RWPE2 (cell line): ENCODE measurements around the gene NSUN7.

ENCODE experiments used
- ATAC-seq: fragments of 200-7000 bp; cut with Tn5 transposase; 3 replicates; pipeline ENCODE4 v1.9.1; 2021; ENCODE audit warnings: low read depth
- DNase-seq: peaks from one replicate; pipeline ENCODE4 v3.0.0-alpha.2; 2020; ENCODE audit warnings: low spot score
- H3K27ac ChIP-seq: fragments of 450-650 bp; 2 replicates; pipeline ENCODE4 v1.5.1; 2017; ENCODE audit warnings: mild to moderate bottlenecking; ENCODE audit not compliant: poor library complexity, severe bottlenecking
- H3K27me3 ChIP-seq: fragments of 250-450 bp; sonication (Bioruptor Pico); 2 replicates; pipeline ENCODE4 v1.5.1; 2021; ENCODE audit warnings: mild to moderate bottlenecking, moderate library complexity; ENCODE audit not compliant: insufficient read depth, poor library complexity, severe bottlenecking
- H3K36me3 ChIP-seq: fragments of 250-450 bp; sonication (Bioruptor Pico); 2 replicates; pipeline ENCODE4 v1.5.1; 2020; ENCODE audit warnings: low read depth, mild to moderate bottlenecking, moderate library complexity
- H3K4me1 ChIP-seq: fragments of 250-450 bp; sonication (Bioruptor Pico); 2 replicates; pipeline ENCODE4 v1.5.1; 2021; ENCODE audit warnings: mild to moderate bottlenecking, moderate library complexity; ENCODE audit not compliant: insufficient read depth, poor library complexity, severe bottlenecking
- H3K4me3 ChIP-seq: fragments of 250-450 bp; sonication (Bioruptor Pico); 2 replicates; pipeline ENCODE4 v1.5.1; 2021; ENCODE audit warnings: mild to moderate bottlenecking, moderate library complexity; ENCODE audit not compliant: severe bottlenecking
- H3K9me3 ChIP-seq: fragments of 250-450 bp; sonication (Bioruptor Pico); 2 replicates; pipeline ENCODE4 v1.5.1; 2021; ENCODE audit warnings: mild to moderate bottlenecking, moderate library complexity; ENCODE audit not compliant: severe bottlenecking
- TF ChIP-seq, protein P1 (sequence below): fragments of 450-650 bp; IDR thresholded peaks from one replicate; pipeline ENCODE4 v1.5.1; 2017; ENCODE audit warnings: mild to moderate bottlenecking, moderate library complexity; ENCODE audit not compliant: poor library complexity, severe bottlenecking

Gene NSUN7

DNA sequence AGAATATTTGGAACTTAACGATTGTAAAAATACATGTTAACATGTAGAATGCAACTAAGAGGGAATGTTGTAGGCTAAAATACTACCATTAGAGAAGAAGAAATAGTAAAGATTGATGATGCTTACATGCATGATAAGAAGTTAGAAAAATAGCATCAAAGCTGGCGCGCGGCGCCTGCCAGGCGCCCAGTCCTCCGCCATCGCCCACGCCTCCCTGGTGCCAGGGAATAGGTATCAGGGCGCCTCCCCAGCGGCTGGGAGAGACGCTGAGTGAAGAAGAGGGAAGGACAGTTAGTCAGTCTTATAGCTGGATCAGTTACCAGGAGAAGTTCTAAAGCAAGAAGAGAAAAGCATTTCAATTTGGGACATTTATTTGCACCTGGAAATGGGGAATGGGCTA, 36.0 kb downstream of the NSUN7 start:
- DNase-seq, result no peak
- ATAC-seq, result no peak
- Histone ChIP-seq H3K36me3 (no peaks in the 10 kb centered on the region), H3K4me3 (no peak overlapping the region), H3K27me3 (no peaks in the 10 kb centered on the region), H3K9me3 (no peaks in the 10 kb centered on the region), H3K4me1 (no peaks in the 10 kb centered on the region), H3K27ac (no peak overlapping the region)
- TF ChIP-seq, protein P1, sequence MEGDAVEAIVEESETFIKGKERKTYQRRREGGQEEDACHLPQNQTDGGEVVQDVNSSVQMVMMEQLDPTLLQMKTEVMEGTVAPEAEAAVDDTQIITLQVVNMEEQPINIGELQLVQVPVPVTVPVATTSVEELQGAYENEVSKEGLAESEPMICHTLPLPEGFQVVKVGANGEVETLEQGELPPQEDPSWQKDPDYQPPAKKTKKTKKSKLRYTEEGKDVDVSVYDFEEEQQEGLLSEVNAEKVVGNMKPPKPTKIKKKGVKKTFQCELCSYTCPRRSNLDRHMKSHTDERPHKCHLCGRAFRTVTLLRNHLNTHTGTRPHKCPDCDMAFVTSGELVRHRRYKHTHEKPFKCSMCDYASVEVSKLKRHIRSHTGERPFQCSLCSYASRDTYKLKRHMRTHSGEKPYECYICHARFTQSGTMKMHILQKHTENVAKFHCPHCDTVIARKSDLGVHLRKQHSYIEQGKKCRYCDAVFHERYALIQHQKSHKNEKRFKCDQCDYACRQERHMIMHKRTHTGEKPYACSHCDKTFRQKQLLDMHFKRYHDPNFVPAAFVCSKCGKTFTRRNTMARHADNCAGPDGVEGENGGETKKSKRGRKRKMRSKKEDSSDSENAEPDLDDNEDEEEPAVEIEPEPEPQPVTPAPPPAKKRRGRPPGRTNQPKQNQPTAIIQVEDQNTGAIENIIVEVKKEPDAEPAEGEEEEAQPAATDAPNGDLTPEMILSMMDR, result no peak

DNA sequence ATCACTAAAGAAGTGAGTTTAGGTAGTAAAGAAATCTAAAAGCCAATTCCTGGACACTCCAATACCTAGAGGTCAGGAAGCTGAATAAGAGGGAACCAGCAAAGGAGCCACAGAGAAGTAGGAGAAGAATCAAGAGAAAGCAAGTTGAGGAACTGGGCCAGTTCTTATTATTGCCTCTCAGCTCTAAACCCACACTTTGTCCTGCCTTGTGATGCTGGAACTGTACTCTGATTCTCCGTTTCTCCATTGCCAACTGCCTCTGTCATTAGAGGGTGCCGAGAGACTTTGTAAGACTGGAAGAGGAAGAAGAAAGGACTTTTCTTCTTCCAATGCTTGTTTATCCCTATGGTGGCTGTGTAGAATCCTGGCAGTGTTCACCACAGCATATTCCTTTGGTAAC, 38.6 kb downstream of the NSUN7 start:
- no peaks in the 10 kb centered on the region for H3K9me3 ChIP-seq
- ATAC-seq, result no peak
- no peak overlapping the region for H3K4me3 ChIP-seq
- TF ChIP-seq, protein P1, result no peak
- no peak for DNase-seq
- H3K4me1 ChIP-seq, result no peaks in the 10 kb centered on the region
- no peak overlapping the region for H3K27ac ChIP-seq
- no peaks in the 10 kb centered on the region for H3K27me3 ChIP-seq
- H3K36me3 ChIP-seq, result no peaks in the 10 kb centered on the region

DNA sequence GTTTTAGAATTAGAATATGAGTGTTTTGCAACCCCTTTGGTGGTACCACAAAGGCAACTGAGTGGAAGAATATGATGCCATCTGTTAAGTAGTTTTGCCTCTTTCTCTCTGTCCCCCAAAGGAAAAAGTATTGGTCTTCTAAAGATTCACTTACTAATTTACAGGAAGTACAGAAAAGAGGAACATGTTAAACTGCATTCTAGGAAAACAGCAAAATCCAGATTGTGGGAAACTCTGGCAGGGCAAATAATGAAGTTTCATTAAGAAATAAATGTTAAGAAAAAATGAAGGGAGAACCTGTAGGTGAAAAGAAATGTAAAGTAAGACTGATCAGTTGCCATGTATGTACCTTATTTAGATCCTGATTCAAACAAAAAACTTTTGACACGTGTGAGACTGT, 39.3 kb downstream of the NSUN7 start:
- Histone ChIP-seq H3K27ac (no peak overlapping the region), H3K4me3 (no peak overlapping the region), H3K27me3 (no peaks in the 10 kb centered on the region), H3K9me3 (no peaks in the 10 kb centered on the region), H3K36me3 (no peaks in the 10 kb centered on the region), H3K4me1 (no peaks in the 10 kb centered on the region)
- no peak for DNase-seq
- TF ChIP-seq, protein P1, result no peak
- ATAC-seq, result no peak

DNA sequence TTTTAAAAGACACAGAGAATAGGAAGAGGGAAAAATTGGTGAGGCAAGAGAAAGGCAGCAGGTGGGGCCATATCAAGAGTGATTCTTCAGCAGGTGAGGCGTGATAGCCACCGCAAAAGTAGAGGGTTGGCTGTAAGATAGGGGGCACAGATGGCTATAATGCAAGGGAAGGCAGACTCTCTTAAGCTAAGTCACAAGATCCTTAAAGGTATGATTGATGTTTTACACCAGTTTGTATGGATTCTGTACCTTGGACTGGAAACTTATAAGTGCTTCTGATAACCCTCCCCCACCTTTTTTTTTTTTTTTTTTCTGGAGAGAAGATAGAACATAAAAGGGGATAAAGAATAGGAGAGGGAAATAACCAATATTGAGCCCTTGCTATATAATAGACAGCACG, 40.0 kb downstream of the NSUN7 start:
- Histone ChIP-seq H3K36me3 (no peaks in the 10 kb centered on the region), H3K27ac (no peak overlapping the region), H3K27me3 (no peaks in the 10 kb centered on the region), H3K4me3 (no peak overlapping the region), H3K9me3 (no peaks in the 10 kb centered on the region), H3K4me1 (no peaks in the 10 kb centered on the region)
- DNase-seq (no peak), ATAC-seq (no peak)
- TF ChIP-seq, protein P1, result no peak

DNA sequence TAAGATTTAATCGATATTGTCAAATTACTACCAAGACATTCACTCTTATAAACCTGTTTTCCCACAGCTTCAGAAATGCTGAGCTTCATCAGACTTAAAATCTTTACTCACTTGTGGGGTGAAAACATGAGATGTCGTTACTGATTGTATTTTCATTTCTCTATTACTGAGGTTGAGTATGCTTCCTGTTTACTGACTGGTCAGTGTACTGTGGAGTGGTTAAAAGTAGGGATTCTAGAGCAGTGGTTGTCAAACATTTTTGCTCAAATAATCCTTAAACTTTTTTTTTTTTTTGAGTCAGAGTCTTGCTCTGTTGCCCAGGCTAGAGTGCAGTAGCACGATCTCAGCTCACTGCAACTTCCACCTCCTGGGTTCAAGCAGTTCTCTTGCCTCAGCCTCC, 50.3 kb downstream of the NSUN7 start:
- Histone ChIP-seq H3K27ac (no peak overlapping the region), H3K4me3 (no peak overlapping the region), H3K9me3 (no peaks in the 10 kb centered on the region), H3K4me1 (no peaks in the 10 kb centered on the region), H3K27me3 (no peaks in the 10 kb centered on the region), H3K36me3 (no peaks in the 10 kb centered on the region)
- TF ChIP-seq, protein P1, result no peak
- no peak for ATAC-seq
- no peak for DNase-seq
